ENCODE data around the gene BACH2.
"Not testable (repeated sequence)": the region's sequence is repeated elsewhere in the genome, so short reads cannot be mapped to it uniquely, and the experiment has no call there.

The BACH2 gene

GRCh38 chr6:90039911-90040310 lies 256.7 kb downstream of the BACH2 start:
- DNase-seq (ENCODE audit: extremely low read depth in 1 of 2, low read depth in 1 of 2), result no peak

GRCh38 chr6:90038961-90039653 lies 257.5 kb downstream of the BACH2 start:
- DNase-seq (ENCODE audit: extremely low read depth in 1 of 2, low read depth in 1 of 2), result no peak

GRCh38 chr6:90036963-90037362 lies 259.7 kb downstream of the BACH2 start:
- no peak for DNase-seq (ENCODE audit: extremely low read depth in 1 of 2, low read depth in 1 of 2)

- no peak for DNase-seq (ENCODE audit: extremely low read depth in 1 of 2, low read depth in 1 of 2)
These were observed 261.5 kb downstream of the BACH2 start for GRCh38 chr6:90035047-90035723.

- no peak for DNase-seq (ENCODE audit: extremely low read depth in 1 of 2, low read depth in 1 of 2)
These were observed 262.8 kb downstream of the BACH2 start for GRCh38 chr6:90033746-90034271.

GRCh38 chr6:90032489-90033212 lies 264.0 kb downstream of the BACH2 start:
- DNase-seq (ENCODE audit: extremely low read depth in 1 of 2, low read depth in 1 of 2), result not testable (repeated sequence)

GRCh38 chr6:90028995-90029635 lies 267.5 kb downstream of the BACH2 start:
- DNase-seq (ENCODE audit: extremely low read depth in 1 of 2, low read depth in 1 of 2), result no peak

GRCh38 chr6:90028066-90028778 lies 268.4 kb downstream of the BACH2 start:
- no peak for DNase-seq (ENCODE audit: extremely low read depth in 1 of 2, low read depth in 1 of 2)

GRCh38 chr6:90026216-90026615 lies 270.4 kb downstream of the BACH2 start:
- DNase-seq (ENCODE audit: extremely low read depth in 1 of 2, low read depth in 1 of 2), result no peak

GRCh38 chr6:90025523-90026061 lies 271.1 kb downstream of the BACH2 start:
- no peak for DNase-seq (ENCODE audit: extremely low read depth in 1 of 2, low read depth in 1 of 2)

GRCh38 chr6:90024633-90025032 lies 272.0 kb downstream of the BACH2 start:
- DNase-seq (ENCODE audit: extremely low read depth in 1 of 2, low read depth in 1 of 2), result no peak

- DNase-seq (ENCODE audit: extremely low read depth in 1 of 2, low read depth in 1 of 2), result no peak
These were observed 274.9 kb downstream of the BACH2 start for GRCh38 chr6:90021711-90022110.

- no peak for DNase-seq (ENCODE audit: extremely low read depth in 1 of 2, low read depth in 1 of 2)
These were observed 275.9 kb downstream of the BACH2 start for GRCh38 chr6:90020746-90021145.

- DNase-seq (ENCODE audit: extremely low read depth in 1 of 2, low read depth in 1 of 2), result no peak
These were observed 277.4 kb downstream of the BACH2 start for GRCh38 chr6:90019216-90019615.

GRCh38 chr6:90015883-90016282 lies 280.8 kb downstream of the BACH2 start:
- DNase-seq (ENCODE audit: extremely low read depth in 1 of 2, low read depth in 1 of 2), result no peak

GRCh38 chr6:90008908-90009501 lies 287.6 kb downstream of the BACH2 start:
- DNase-seq (ENCODE audit: extremely low read depth in 1 of 2, low read depth in 1 of 2), result no peak

- no peak for DNase-seq (ENCODE audit: extremely low read depth in 1 of 2, low read depth in 1 of 2)
These were observed 288.3 kb downstream of the BACH2 start for GRCh38 chr6:90008189-90008907.

GRCh38 chr6:90005048-90005827 lies 291.4 kb downstream of the BACH2 start:
- DNase-seq (ENCODE audit: extremely low read depth in 1 of 2, low read depth in 1 of 2), result no peak

Data from stimulated activated CD8-positive, alpha-beta memory T cell treated with anti-CD3 and anti-CD28 coated beads, Interleukin-7, amount 100 ng/mL, for 48 hours (primary cell).